ENCODE measurements around the gene GYPE. TPM values are rescaled to one million over a fixed set of nuclear protein-coding genes. Genes with fewer than 3 reads are reported as not detected.
"Not testable (repeated sequence)": the region's sequence is repeated elsewhere in the genome, so short reads cannot be mapped to it uniquely, and the experiment has no call there.

The GYPE gene
- total RNA-seq, 1 donor from 2014 or later = not detected

GRCh38 chr4:143849296-143849695, 56.1 kb downstream of the GYPE start:
- not testable (repeated sequence) for DNase-seq

GRCh38 chr4:143843506-143843832, 61.9 kb downstream of the GYPE start:
- H3K9me3 Mint-ChIP-seq (ENCODE audit: unreplicated experiment); H3K36me3 Mint-ChIP-seq (ENCODE audit: unreplicated experiment); H3K27ac Mint-ChIP-seq (ENCODE audit: unreplicated experiment); H3K4me1 Mint-ChIP-seq (ENCODE audit: low read depth, unreplicated experiment); H3K27me3 Mint-ChIP-seq (ENCODE audit: unreplicated experiment); H3K4me3 Mint-ChIP-seq (ENCODE audit: unreplicated experiment); DNase-seq: not testable (repeated sequence)

More at GRCh38 chr4:143849296-143849695, 56.1 kb downstream of the GYPE start:
- H3K27ac Mint-ChIP-seq (ENCODE audit: unreplicated experiment); H3K36me3 Mint-ChIP-seq (ENCODE audit: unreplicated experiment); H3K4me1 Mint-ChIP-seq (ENCODE audit: low read depth, unreplicated experiment); H3K4me3 Mint-ChIP-seq (ENCODE audit: unreplicated experiment); H3K9me3 Mint-ChIP-seq (ENCODE audit: unreplicated experiment); H3K27me3 Mint-ChIP-seq (ENCODE audit: unreplicated experiment): not testable (repeated sequence)

GRCh38 chr4:143842624-143843505, 62.5 kb downstream of the GYPE start:
- not testable (repeated sequence) for DNase-seq; H3K9me3 Mint-ChIP-seq (ENCODE audit: unreplicated experiment); H3K36me3 Mint-ChIP-seq (ENCODE audit: unreplicated experiment); H3K27ac Mint-ChIP-seq (ENCODE audit: unreplicated experiment); H3K4me1 Mint-ChIP-seq (ENCODE audit: low read depth, unreplicated experiment); H3K4me3 Mint-ChIP-seq (ENCODE audit: unreplicated experiment); H3K27me3 Mint-ChIP-seq (ENCODE audit: unreplicated experiment)

GRCh38 chr4:143839413-143839812, 65.9 kb downstream of the GYPE start:
- not testable (repeated sequence) for H3K4me3 Mint-ChIP-seq (ENCODE audit: unreplicated experiment); H3K36me3 Mint-ChIP-seq (ENCODE audit: unreplicated experiment); H3K4me1 Mint-ChIP-seq (ENCODE audit: low read depth, unreplicated experiment); H3K27ac Mint-ChIP-seq (ENCODE audit: unreplicated experiment); DNase-seq; H3K27me3 Mint-ChIP-seq (ENCODE audit: unreplicated experiment); H3K9me3 Mint-ChIP-seq (ENCODE audit: unreplicated experiment)

GRCh38 chr4:143834196-143834595, 71.2 kb downstream of the GYPE start:
- not testable (repeated sequence) for H3K27me3 Mint-ChIP-seq (ENCODE audit: unreplicated experiment); H3K4me1 Mint-ChIP-seq (ENCODE audit: low read depth, unreplicated experiment); H3K36me3 Mint-ChIP-seq (ENCODE audit: unreplicated experiment); H3K27ac Mint-ChIP-seq (ENCODE audit: unreplicated experiment); H3K4me3 Mint-ChIP-seq (ENCODE audit: unreplicated experiment); DNase-seq; H3K9me3 Mint-ChIP-seq (ENCODE audit: unreplicated experiment)

GRCh38 chr4:143833676-143834075, 71.7 kb downstream of the GYPE start:
- H3K4me3 Mint-ChIP-seq (ENCODE audit: unreplicated experiment); H3K9me3 Mint-ChIP-seq (ENCODE audit: unreplicated experiment); H3K4me1 Mint-ChIP-seq (ENCODE audit: low read depth, unreplicated experiment); DNase-seq; H3K27ac Mint-ChIP-seq (ENCODE audit: unreplicated experiment); H3K36me3 Mint-ChIP-seq (ENCODE audit: unreplicated experiment); H3K27me3 Mint-ChIP-seq (ENCODE audit: unreplicated experiment): not testable (repeated sequence)

GRCh38 chr4:143830576-143830975, 74.8 kb downstream of the GYPE start:
- not testable (repeated sequence) for H3K9me3 Mint-ChIP-seq (ENCODE audit: unreplicated experiment); H3K27ac Mint-ChIP-seq (ENCODE audit: unreplicated experiment); H3K4me1 Mint-ChIP-seq (ENCODE audit: low read depth, unreplicated experiment); H3K36me3 Mint-ChIP-seq (ENCODE audit: unreplicated experiment); DNase-seq; H3K4me3 Mint-ChIP-seq (ENCODE audit: unreplicated experiment); H3K27me3 Mint-ChIP-seq (ENCODE audit: unreplicated experiment)

- DNase-seq; H3K4me3 Mint-ChIP-seq (ENCODE audit: unreplicated experiment); H3K4me1 Mint-ChIP-seq (ENCODE audit: low read depth, unreplicated experiment); H3K27ac Mint-ChIP-seq (ENCODE audit: unreplicated experiment); H3K9me3 Mint-ChIP-seq (ENCODE audit: unreplicated experiment); H3K36me3 Mint-ChIP-seq (ENCODE audit: unreplicated experiment); H3K27me3 Mint-ChIP-seq (ENCODE audit: unreplicated experiment): not testable (repeated sequence)
Measured at GRCh38 chr4:143829239-143829620, 76.1 kb downstream of the GYPE start.

Other genes with a start within 250 kb of the GYPE start
- not detected for gene FREM3, start 204.9 kb downstream of the GYPE start, total RNA-seq (ENCODE audit: unreplicated experiment)
- gene GYPB, start 113.8 kb upstream of the GYPE start, total RNA-seq (ENCODE audit: unreplicated experiment) = not detected
- 1.3 TPM for gene GYPA, start 235.2 kb upstream of the GYPE start, total RNA-seq (ENCODE audit: unreplicated experiment)